SH-SY5Y (cell line): ENCODE results near the gene DLGAP3.

Experiments used
- GATA2 ChIP-seq: IDR thresholded peaks from 2 replicates; pipeline ENCODE4 v1.6.1; 2011; ENCODE audit warnings: mild to moderate bottlenecking, low read depth, low read length
- GATA3 ChIP-seq: IDR thresholded peaks from 2 replicates; pipeline ENCODE4 v1.6.1; 2011; ENCODE audit warnings: low read depth, mild to moderate bottlenecking, low read length, moderate library complexity

GRCh38 chr1:34918386-34918976 is 11.0 kb downstream of the DLGAP3 start:
- TF ChIP-seq GATA2 (no peak), GATA3 (no peak)
